Stimulated activated CD8-positive, alpha-beta memory T cell treated with anti-CD3 and anti-CD28 coated beads, Interleukin-4, amount 100 ng/mL, for 24 hours (primary cell): Measurements from ENCODE around the gene DNER.
"Not testable (repeated sequence)": the region's sequence is repeated elsewhere in the genome, so short reads cannot be mapped to it uniquely, and the experiment has no call there.

Experiments used
- DNase-seq: peaks from one replicate; pipeline ENCODE4 v3.0.0-alpha.2; 2020; ENCODE audit warnings: low read depth

The DNER gene

DNA sequence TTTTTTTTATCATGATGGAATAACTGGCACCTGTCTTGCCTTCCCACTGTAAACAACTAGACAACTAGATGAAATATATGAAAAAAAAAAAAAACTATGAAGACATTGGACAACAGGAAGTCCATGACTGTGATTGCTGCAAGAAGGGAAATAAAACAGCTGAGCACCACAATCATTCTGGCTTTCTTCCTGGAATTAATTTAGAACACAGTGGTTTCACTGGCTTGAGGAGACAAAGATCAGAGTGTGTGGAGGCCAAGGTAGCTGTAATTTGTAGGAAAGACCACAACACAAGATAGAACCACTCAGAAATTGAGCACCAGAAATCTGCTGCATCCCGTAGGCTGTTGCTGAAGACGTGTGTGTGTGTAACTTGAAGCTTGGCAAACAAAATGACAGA is 322.2 kb downstream of the DNER start:
- no peak for DNase-seq

DNA sequence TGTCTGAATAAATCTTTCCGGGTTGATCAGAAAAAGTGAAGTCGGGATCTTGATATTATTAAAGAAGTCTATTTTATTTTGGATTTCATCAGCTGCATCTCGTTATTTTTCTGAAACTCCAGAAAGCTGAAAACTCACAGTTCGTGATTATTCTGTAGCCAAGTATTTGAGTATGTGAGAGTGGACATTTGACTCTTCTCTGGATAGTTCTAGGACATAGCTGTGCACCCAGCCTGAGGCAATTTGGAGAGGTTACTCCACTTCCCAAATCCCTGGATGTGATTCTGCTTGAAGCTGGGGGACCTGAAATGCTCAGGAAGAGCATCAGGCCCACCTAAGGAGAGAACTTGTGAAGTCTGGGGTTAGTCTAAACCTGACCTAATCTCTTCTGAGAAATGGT is 325.6 kb downstream of the DNER start:
- DNase-seq: no peak

DNA sequence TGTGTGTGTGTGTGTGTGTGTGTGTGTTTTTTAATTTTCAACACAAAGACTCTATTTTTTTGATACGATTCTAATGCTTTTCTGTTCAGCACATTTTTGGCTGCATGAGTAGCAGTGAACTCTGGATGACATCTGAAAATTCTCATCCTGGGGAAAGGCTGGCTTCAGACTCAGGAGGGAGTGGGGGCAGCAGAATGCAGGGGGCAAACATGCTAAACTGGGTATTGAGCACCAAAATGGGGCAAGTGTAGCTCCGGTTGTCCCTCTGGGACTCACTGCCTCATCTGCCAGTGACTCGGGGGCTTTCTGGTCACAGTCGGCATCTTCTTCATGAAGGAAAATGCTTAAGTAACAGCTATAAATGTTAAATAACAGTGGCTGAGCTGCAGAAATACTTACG is 326.5 kb downstream of the DNER start:
- DNase-seq: no peak

DNA sequence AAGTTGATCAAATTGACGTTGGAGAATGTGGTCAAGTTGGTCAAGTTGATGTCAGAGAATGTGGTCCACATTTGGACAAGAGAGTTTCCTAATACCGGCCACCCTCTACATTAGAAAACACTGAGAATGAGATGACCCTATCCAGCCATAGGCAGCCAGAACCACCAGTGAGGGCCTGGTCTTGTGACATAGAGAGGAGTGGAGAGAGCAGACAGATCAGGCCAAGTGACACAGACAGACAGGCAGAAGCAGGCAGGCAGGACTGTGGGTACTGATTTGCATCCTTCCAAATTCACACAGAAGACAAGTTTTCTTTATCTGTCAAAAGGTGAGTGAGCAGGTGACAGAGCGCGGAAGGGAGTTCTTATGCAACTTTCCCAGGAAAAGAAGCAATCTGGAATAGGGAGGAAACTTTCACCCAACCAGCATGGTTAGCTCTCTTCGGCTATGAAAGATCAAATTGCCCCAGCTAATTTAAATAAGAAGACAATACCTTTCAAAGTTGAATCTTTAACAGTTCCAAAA is 334.2 kb downstream of the DNER start:
- DNase-seq: no peak

DNA sequence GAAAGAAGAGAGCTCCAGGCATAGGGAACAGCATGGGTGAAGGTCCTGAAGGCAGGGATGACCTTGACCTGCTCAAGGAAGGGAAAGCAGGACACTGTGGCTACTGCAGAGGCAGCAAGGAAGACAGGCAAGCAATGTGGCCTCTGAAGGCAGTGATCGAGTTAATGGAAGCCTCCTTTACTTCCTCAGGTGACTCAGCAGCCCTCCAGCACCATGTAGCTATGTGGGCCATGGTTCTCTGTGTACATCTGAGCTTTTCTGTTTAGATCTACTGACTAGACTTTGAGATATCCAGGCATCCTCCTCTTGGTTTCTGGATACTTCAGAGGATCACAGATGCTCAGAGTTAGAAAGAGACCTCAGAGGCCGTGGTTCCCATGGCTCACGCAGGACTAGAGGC is 336.0 kb downstream of the DNER start:
- DNase-seq: no peak

DNA sequence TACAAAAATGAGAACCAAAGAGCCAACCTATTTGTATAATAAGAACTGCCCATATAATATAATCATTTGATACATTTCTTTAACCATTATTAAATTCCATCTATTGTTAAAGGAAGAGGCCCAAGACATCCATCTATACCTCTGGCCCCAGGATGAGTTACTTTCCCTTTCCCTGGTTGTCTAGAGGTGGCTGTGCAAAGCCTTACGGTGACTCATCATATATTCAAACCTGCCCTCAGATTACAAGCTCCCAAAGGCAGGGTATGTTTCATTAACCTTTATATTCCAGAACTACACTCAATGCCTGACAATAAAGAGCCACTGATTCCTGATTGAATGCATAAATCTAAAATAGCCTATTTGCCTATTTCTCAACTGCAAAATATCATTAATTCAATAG is 337.5 kb downstream of the DNER start:
- no peak for DNase-seq

DNA sequence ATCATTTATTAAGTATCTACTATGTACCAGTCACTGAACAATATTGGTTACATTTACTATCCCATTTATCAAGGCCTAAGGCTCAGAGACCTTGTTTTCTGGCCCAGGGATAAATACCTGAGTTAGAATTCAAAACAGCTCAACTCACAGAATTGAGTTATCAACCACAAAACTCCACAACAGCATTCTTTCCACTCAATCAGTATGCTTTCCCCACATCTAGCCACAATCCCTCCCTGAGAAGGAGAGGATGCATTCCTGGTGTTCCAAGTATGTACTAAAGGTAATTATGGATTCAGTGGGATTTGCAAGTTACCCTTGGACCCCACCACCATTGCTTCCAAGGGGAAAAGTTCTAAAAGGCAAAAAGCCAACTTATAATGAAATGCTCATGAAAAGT is 339.1 kb downstream of the DNER start:
- no peak for DNase-seq

DNA sequence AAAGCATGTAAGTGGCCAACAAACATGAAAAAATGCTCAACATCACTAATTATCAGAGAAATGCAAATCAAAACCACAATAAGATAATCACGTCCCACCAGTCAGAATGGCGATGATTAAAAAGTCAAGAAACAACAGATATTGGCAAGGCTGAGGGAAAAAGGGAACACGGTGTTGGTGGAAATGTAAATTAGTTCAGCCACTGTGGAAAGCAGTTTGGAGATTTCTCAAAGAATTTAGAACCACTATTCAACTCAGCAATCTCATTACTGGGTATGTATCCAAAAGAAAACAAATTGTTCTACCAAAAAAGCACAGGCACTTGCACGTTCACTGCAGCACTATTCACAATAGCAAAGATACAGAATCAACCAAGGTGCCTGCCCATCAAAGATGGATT is 341.0 kb downstream of the DNER start:
- DNase-seq: not testable (repeated sequence)

DNA sequence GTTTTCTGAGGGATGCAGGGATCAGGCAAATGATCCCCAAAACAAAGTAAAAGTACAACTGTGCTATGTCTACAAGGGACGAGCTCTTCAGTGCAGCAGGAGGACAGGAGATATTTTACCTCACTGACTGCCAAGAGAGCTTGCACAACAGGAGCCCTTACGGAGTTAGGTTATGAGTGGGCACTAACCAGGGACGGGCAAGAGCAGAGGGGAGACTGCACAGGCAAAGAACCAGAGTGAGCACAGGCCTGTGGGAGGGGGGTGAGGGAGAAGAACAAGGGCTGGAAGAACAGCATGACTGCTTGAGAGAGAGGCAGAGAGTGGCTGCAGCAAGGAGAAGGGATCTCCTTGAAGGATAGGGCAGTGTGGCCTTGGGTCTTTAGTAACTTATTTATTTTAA is 342.1 kb downstream of the DNER start:
- DNase-seq: no peak

DNA sequence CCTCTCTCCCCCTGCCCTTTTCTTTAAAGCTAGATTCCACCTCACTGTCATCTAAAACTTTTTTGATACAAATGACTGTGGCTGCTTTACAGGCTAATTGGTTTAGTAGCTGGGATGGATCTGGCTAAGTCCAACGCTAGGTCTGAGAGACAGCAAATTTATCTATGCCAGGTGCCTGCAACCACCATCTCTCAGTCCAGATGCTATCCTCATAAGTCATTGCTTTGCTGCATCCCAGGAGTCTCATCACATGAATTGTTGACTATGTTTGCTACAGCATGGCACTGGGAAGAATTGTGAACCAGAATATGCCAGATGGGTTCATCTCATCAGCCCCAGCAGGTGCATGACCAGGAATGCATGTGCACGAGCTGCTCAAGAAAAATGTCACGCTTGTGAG is 343.3 kb downstream of the DNER start:
- DNase-seq: no peak

DNA sequence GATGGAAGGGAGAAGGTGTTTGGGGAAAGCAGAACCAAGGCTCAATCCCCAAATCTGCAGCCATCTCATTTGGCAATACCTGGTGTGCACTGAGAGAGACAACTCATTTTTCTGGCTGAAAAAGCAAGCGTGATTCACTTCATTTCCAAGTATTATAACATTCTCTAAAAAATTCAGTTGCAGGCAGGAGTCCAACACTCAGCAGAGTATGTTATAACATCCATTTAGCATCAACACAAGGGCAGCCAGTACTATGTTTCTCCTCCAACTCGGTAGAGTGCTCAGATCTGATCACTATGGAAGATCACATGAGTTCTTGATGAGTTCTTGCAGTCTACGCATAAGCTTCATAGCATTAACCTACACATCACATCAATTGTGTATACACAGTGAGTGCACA is 343.8 kb downstream of the DNER start:
- no peak for DNase-seq

DNA sequence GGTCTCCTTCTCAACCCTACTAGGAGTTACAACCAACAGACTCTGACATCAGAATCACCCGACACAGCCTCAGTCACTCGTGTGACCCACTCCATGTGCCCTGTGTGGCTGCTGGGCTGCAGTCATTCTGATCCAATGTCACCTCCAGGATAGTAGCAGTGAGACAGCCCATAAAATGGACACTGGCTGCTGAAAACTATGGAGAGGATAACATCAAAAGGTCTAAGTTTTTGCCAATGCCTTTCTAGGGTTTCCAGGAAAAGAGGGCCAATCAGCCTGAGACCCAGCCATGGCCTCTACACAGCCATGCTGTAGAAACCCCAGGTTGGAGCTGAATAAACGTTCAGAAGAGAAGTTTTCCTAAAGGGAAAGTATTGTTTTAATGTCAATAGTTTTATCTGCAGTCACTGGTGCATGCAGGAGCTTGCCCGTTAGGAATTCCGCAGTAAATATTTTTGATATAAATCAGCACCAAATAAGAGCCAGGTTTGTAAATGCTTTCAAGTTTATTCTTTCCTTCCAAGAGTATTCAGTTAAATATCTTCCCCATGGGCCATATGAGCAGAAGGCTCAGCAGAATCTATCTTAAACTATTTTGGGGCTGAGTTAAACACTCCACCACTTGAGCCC is 351.1 kb downstream of the DNER start:
- no peak for DNase-seq

DNA sequence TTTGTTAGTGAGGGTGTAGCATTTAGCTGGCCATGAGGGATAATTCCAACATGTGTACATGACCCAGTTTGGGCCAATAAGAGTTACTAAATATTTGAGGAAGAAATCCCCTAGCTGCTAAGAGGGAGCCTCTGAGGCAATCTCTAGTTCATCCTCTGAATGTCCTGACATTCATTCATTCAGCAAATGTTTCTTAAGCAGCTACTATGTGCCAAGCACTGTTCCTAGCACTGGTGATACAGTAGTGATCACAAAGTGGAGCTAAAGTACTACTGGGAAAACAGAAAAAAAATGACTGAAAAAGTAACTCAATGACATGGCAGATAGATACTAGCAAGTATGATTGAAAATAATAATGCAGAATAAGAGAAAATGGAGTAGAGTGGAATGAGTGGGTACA is 363.5 kb downstream of the DNER start:
- DNase-seq: no peak

DNA sequence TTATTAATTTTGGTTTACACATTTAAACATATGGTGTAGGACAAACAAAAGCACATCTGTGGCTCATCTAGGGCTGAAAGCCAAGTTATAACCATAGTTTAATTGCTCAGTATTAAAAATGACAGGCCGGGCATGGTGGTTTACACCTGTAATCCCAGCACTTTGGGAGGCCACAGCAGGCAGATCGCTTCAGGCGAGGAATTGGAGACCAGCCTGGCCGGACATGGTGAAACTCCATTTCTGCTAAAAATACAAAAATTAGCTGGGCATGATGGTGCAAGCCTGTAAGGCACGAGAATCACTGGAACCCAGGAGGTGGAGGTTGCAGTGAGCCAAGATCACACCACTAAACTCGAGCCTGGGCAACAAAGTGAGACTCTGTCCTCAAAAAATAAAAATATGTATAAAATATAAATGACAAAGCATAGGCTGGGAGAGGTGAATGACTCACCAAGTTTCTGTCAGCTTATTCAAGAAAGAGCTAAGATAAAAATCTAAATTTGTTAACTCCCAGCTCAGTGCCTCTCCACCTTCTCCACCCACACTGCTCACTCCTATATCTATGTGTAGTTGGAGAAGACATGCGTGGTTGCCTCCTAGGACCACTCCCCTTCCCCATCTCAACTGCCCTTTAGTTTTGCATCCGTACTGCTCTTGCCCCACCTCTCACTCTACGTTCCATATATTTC is 364.1 kb downstream of the DNER start:
- no peak for DNase-seq

DNA sequence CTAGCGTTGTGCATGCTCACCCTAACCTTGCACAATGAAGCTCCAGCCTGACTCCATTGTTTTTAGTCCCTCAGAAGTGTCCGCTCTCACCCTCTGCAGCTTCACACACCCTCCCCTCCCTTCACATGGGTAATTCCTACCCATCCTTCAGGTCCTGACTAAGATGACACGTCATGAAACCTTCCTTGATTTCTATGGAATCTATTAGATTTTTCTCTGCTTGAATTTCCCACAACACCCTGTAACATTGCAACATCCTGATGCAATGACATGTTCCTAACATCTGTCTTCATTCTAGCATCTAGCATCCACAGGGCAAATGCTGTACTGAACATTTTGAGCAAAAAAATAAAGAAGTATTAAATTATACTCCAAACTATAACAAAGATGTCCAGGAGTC is 366.2 kb downstream of the DNER start:
- DNase-seq: no peak

DNA sequence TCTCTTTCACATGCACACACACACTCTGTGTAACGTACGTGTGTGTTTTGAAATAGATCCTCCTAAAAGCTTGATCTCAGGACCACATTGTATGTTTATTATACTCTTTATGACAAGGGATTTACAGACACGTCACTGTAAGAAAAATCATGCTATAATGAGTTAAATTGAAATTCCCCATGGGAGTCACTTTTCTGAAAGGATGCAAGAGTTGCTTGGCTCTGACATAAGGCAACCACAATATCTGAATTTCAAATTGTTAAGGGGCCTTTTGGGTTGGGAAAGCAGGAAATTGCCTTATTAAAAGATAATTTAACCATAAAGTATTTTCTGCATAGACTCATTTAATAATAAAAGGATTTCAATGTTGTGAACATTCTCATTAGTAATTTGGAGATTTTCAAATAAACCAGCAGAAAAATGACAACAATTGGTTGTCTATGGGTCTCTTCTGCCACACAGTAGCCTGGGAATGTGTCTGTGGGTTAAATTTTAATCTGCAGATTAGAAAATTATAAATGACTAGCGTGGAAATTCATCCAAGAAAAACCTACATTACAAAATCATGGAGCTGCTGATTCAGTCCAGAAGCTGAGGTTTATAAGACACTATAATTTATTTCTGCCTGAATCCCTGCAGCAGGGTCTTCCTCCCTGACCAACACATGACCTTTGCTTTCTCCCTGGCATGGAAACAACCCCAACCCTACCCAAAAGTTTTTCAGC is 367.4 kb downstream of the DNER start:
- DNase-seq: no peak

DNA sequence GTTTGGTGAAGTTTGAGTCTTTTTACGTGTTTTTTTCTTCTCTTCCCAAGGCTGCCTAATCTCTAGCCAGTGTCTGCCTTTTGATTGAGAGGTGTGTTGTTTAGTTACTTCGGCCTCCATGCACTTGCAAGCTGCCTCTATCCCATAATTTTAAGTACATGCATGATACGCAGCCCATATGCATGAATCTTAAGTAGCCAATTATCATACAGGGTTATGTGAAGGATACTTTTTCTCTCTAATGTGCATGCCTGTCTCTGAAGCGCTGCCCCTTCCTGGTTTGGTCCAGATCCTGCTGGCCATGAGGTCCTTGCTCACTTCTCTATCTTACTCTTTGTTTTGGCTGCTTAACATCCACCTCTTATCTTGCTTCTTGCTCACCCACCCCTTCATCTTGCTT is 369.4 kb downstream of the DNER start:
- no peak for DNase-seq

DNA sequence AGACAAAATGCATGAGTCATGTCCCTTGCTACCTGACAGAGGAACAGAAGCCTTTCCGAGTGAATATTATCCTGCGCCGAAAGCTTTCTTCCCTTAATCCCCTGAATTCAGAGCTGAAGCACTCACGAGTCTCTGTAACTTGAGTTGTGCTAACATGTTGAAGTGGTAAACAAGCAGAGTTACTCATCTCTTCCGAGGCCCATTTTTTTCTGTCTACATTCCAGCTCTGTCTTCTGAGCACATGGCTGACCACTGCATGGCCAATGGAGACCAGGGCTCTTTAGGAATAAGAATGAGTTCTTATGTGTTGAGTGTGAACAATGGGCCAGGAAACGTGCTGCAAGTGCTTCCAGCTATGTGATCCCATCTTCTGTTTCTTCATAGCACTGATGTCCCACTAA is 370.2 kb downstream of the DNER start:
- no peak for DNase-seq

DNA sequence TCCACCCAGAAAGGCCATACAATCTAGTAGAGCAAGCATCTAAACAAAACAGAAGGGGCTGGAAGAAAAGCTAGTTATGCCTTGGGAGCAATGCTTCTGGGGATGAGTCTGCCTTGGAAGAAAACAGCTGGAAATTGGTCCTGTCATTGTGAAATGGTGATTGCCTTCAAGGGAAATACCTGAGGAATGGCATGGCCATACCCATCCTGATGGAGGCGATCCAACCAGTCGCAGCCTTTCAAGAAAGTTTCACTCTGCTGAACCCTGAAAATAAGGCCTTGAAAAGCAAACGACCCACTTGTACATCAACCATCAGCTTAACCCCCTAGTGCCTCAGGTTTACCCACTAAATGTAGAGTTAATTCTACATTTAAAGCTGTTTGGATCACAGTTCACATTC is 370.7 kb downstream of the DNER start:
- DNase-seq: no peak

DNA sequence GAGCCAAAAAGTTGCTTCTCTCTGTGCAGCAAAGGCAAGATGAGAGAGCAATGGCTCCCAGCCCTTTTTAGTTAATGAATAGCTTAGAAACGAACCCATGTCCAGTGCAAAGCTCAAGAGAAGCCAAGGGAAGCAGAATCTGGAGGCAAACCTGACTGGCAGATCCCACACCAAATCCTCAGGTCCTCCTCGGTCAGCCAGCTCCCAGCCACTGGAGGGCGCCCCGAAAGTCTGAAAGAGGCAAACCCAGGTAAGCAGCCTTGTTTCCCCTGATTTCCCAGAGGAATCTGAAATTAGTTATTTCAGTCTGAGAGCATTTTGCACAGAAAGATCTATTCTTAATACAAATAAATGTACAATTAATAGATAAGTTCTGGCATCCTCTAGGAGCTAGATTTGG is 372.0 kb downstream of the DNER start:
- DNase-seq: no peak

DNA sequence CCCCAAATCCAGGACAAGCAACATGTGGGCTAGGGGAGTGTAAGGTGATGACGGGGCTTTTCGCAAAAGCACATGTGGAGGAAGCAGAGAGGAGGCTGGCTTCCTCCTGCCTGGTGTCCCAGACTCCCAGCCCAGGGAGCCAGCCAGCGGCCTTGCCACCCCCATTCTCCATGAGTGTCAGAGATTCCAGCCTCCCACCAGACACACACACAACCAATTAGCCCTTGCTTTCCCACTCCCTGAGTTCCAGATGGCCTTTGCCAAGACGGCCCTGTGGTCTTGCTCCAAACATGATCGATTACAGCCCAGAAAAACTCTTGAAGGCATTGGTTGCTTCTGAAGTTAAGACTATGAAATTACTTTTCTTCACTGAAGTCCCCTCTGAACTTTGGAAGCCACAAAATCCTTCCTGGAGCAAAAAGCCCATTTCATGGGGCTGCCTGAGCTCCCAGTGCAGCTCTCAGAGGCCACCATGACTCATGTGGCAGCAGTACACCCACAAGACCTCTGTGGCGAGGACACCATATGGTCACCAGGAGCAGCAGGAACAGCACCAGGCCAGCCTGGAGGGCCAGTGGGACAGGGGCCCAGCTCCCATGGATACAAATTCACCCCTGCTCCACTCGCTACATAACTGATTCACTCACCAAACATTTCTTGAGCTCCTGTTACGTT is 374.1 kb downstream of the DNER start:
- DNase-seq: no peak

DNA sequence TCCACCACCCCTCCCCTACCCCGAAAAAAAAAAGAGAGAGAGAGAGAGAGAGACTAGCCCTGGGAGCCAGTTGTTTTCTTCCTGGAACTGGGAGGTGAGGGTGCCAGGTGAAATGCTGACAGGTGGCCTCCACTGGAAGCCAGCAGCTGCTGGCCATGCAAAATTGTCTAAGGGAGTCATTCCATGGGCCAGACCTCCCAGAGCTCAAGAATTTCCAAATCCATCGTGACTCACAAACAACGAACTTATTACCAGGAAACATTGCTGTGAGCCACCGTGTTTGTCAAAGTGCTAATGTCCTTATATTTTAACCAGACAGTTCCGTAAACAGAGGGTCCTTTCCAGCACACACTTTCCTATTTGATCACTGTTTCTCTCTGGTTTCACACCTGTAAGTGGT is 374.7 kb downstream of the DNER start:
- no peak for DNase-seq

DNA sequence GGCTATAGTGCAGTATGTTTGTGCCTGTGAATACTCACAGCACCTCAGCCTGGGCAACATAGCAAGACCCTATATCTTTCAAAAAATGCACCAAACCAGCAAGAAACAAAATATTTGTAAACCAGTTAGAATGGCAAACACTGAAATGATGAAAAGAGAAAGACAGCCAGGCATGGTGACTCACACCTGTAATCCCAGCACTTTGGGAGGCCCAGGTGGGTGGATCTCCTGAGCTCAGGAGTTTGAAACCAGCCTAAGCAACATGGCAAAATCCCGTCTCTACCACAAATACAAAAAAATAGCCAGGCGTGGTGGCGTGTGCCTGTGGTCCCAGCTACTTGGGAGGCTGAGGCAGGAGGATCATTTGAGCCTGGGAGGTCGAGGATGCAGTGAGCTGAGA is 375.2 kb downstream of the DNER start:
- DNase-seq: not testable (repeated sequence)
